Skeletal muscle tissue (tissue), 4 donors: Measurements from ENCODE around the gene C1orf74. TPM values are rescaled to one million over a fixed set of nuclear protein-coding genes. Genes with fewer than 3 reads are reported as not detected.

Experiments
- H3K27ac ChIP-seq: one replicate; pipeline ENCODE4 v1.7.0; 2013; ENCODE audit warnings: mild to moderate bottlenecking, low read depth, low read length, inconsistent platforms
- H3K27me3 ChIP-seq, 3 donors: one replicate each; pipeline ENCODE4 v1.7.0; 2013; ENCODE audit warnings: low read length in 3 of 3; ENCODE audit not compliant: control insufficient read depth in 3 of 3, insufficient read depth in 3 of 3
- H3K36me3 ChIP-seq, 3 donors: one replicate each; pipeline ENCODE4 v1.7.0; 2013; ENCODE audit warnings: low read length in 3 of 3; ENCODE audit not compliant: control insufficient read depth in 3 of 3, insufficient read depth in 3 of 3
- H3K4me1 ChIP-seq, 3 donors: one replicate each; pipeline ENCODE4 v1.7.0; 2013; ENCODE audit warnings: low read length in 3 of 3, mild to moderate bottlenecking in 3 of 3; ENCODE audit not compliant: control insufficient read depth in 3 of 3, insufficient read depth in 3 of 3
- H3K4me3 ChIP-seq, 3 donors: one replicate each; pipeline ENCODE4 v1.7.0; 2013; ENCODE audit warnings: low read length in 3 of 3
- H3K9ac ChIP-seq, 3 donors: one replicate each; pipeline ENCODE4 v1.7.0; 2013; ENCODE audit warnings: low read length in 3 of 3, mild to moderate bottlenecking in 3 of 3, moderate library complexity in 2 of 3, low read depth in 1 of 3
- H3K9me3 ChIP-seq, 3 donors: one replicate each; pipeline ENCODE4 v1.7.0; 2013; ENCODE audit warnings: low read length in 3 of 3; ENCODE audit not compliant: control insufficient read depth in 3 of 3
- total RNA-seq: library from RNA; depleted of rRNA; stranded (reverse); fragments of >200 nt; gene quantifications from one replicate; pipeline ENCODE4 v1.2.3, GENCODE V29; 2014
- donor health status: Osteomylitis.

The C1orf74 gene
- total RNA-seq, 1 donor from 2014 or later: 3.7 TPM

- no peak overlapping the region for H3K27ac ChIP-seq
- H3K9me3 ChIP-seq: no peaks in the 10 kb centered on the region
- peaks cover 0 to 9% (median 5%) of the 10 kb centered on the region in 3 donors for H3K4me1 ChIP-seq
- no peaks in the 10 kb centered on the region for H3K36me3 ChIP-seq
- H3K27me3 ChIP-seq: no peaks in the 10 kb centered on the region
- no peak overlapping the region for H3K9ac ChIP-seq
- no peak overlapping the region for H3K4me3 ChIP-seq
These were observed 8.7 kb downstream of the C1orf74 start for GRCh38 chr1:209775678-209776077.

GRCh38 chr1:209774592-209774991, 9.8 kb downstream of the C1orf74 start:
- Histone ChIP-seq H3K36me3 (no peaks in the 10 kb centered on the region), H3K4me1 (peaks cover 0 to 15% (median 15%) of the 10 kb centered on the region in 3 donors), H3K9me3 (no peaks in the 10 kb centered on the region), H3K27me3 (no peaks in the 10 kb centered on the region), H3K27ac (no peak overlapping the region), H3K4me3 (no peak overlapping the region), H3K9ac (no peak overlapping the region)

- H3K4me3 ChIP-seq: no peak overlapping the region
- H3K27ac ChIP-seq: no peak overlapping the region
- H3K9me3 ChIP-seq: no peaks in the 10 kb centered on the region
- peaks cover 7 to 25% (median 22%) of the 10 kb centered on the region in 3 donors for H3K4me1 ChIP-seq
- no peak overlapping the region for H3K9ac ChIP-seq
- no peaks in the 10 kb centered on the region for H3K36me3 ChIP-seq
- no peaks in the 10 kb centered on the region for H3K27me3 ChIP-seq
These were observed 12.2 kb downstream of the C1orf74 start for GRCh38 chr1:209772126-209772525.

GRCh38 chr1:209770636-209771415, 13.5 kb downstream of the C1orf74 start:
- no peak overlapping the region for H3K4me3 ChIP-seq
- H3K36me3 ChIP-seq: no peaks in the 10 kb centered on the region
- H3K9me3 ChIP-seq: no peaks in the 10 kb centered on the region
- no peaks in the 10 kb centered on the region for H3K27me3 ChIP-seq
- no peak overlapping the region for H3K9ac ChIP-seq
- H3K4me1 ChIP-seq: peaks cover 7 to 25% (median 22%) of the 10 kb centered on the region in 3 donors
- no peak overlapping the region for H3K27ac ChIP-seq

GRCh38 chr1:209769971-209770370, 14.4 kb downstream of the C1orf74 start:
- H3K27me3 ChIP-seq: no peaks in the 10 kb centered on the region
- peak overlapping the region; percentile 52 for H3K27ac ChIP-seq
- peaks cover 7 to 25% (median 22%) of the 10 kb centered on the region in 3 donors for H3K4me1 ChIP-seq
- no peaks in the 10 kb centered on the region for H3K9me3 ChIP-seq
- H3K9ac ChIP-seq: no peak overlapping the region
- peak overlapping the region in 1 of 3 donors; percentile 35 for H3K4me3 ChIP-seq
- H3K36me3 ChIP-seq: no peaks in the 10 kb centered on the region

GRCh38 chr1:209769171-209769904, 15.0 kb downstream of the C1orf74 start:
- no peaks in the 10 kb centered on the region for H3K9me3 ChIP-seq
- peak overlapping the region; percentile 14 to 22 (median 20) for H3K4me3 ChIP-seq
- H3K9ac ChIP-seq: peak overlapping the region in 1 of 3 donors; percentile 8

GRCh38 chr1:209768354-209768774, 16.0 kb downstream of the C1orf74 start:
- H3K9ac ChIP-seq: no peak overlapping the region
- no peaks in the 10 kb centered on the region for H3K27me3 ChIP-seq
- peak overlapping the region in 1 of 3 donors; percentile 14 for H3K4me3 ChIP-seq
- peaks cover 7 to 25% (median 22%) of the 10 kb centered on the region in 3 donors for H3K4me1 ChIP-seq
- H3K9me3 ChIP-seq: no peaks in the 10 kb centered on the region
- H3K27ac ChIP-seq: peak overlapping the region; percentile 52
- H3K36me3 ChIP-seq: no peaks in the 10 kb centered on the region

More at GRCh38 chr1:209769171-209769904, 15.0 kb downstream of the C1orf74 start:
- Histone ChIP-seq H3K4me1 (peaks cover 7 to 25% (median 22%) of the 10 kb centered on the region in 3 donors), H3K36me3 (no peaks in the 10 kb centered on the region), H3K27ac (peak overlapping the region; percentile 52), H3K27me3 (no peaks in the 10 kb centered on the region)

GRCh38 chr1:209767706-209768105, 16.7 kb downstream of the C1orf74 start:
- Histone ChIP-seq H3K27ac (no peak overlapping the region), H3K27me3 (no peaks in the 10 kb centered on the region), H3K36me3 (no peaks in the 10 kb centered on the region), H3K4me1 (peaks cover 7 to 25% (median 22%) of the 10 kb centered on the region in 3 donors), H3K9me3 (no peaks in the 10 kb centered on the region), H3K9ac (no peak overlapping the region), H3K4me3 (no peak overlapping the region)

- Histone ChIP-seq H3K4me3 (no peak overlapping the region), H3K27ac (no peak overlapping the region), H3K9me3 (no peaks in the 10 kb centered on the region)
These were observed 17.3 kb downstream of the C1orf74 start for GRCh38 chr1:209767096-209767495.

GRCh38 chr1:209766051-209766450, 18.3 kb downstream of the C1orf74 start:
- Histone ChIP-seq H3K4me3 (no peak overlapping the region), H3K27me3 (no peaks in the 10 kb centered on the region), H3K27ac (no peak overlapping the region), H3K36me3 (no peaks in the 10 kb centered on the region), H3K9ac (no peak overlapping the region), H3K9me3 (no peaks in the 10 kb centered on the region), H3K4me1 (peaks cover 7 to 23% (median 17%) of the 10 kb centered on the region in 3 donors)

More at GRCh38 chr1:209767096-209767495, 17.3 kb downstream of the C1orf74 start:
- no peaks in the 10 kb centered on the region for H3K36me3 ChIP-seq
- no peak overlapping the region for H3K9ac ChIP-seq
- H3K4me1 ChIP-seq: peaks cover 7 to 25% (median 22%) of the 10 kb centered on the region in 3 donors
- H3K27me3 ChIP-seq: no peaks in the 10 kb centered on the region
